MCF 10A (cell line): ENCODE data around the gene C7orf25. TPM values are rescaled to one million over a fixed set of nuclear protein-coding genes. Genes with fewer than 3 reads are reported as not detected.

ENCODE experiments used
- BruUV-seq: library from RNA; stranded (reverse); fragments of 400-500 nt; replicated peaks from 2 replicates; lab custom pipeline; 2021; lab: Mats Ljungman, UMichigan
- CTCF ChIA-PET: fragments of 300-600 bp; sonication (Branson Sonifier 250); formaldehyde crosslinking; extraction: SDS; loops from one replicate; lab custom pipeline; 2021; ENCODE audit warnings: antibody characterized with exemption, inconsistent platforms; lab: Yijun Ruan, JAX
- POLR2A ChIA-PET: fragments of 300-600, 350-650 bp; sonication (Branson Sonifier 250); formaldehyde crosslinking; extraction: SDS; loops from one replicate; lab custom pipeline; 2020; ENCODE audit warnings: antibody characterized with exemption, inconsistent platforms; lab: Yijun Ruan, JAX
- DNase-seq: peaks from one replicate; pipeline ENCODE4 v3.0.0-alpha.2; 2018; ENCODE audit not compliant: unreplicated experiment
- H3K27ac Mint-ChIP-seq: one replicate; pipeline ENCODE4 v1.8.0; 2022; ENCODE audit warnings: mild to moderate bottlenecking, low read depth, mixed read lengths; ENCODE audit not compliant: unreplicated experiment
- H3K27me3 Mint-ChIP-seq: one replicate; pipeline ENCODE4 v1.8.0; 2022; ENCODE audit warnings: mixed read lengths; ENCODE audit not compliant: insufficient read depth, unreplicated experiment
- H3K36me3 Mint-ChIP-seq: one replicate; pipeline ENCODE4 v1.8.0; 2022; ENCODE audit warnings: mild to moderate bottlenecking, moderate library complexity, mixed read lengths; ENCODE audit not compliant: insufficient read depth, unreplicated experiment
- H3K4me1 Mint-ChIP-seq: one replicate; pipeline ENCODE4 v1.8.0; 2022; ENCODE audit warnings: mixed read lengths; ENCODE audit not compliant: insufficient read depth, unreplicated experiment
- H3K4me3 Mint-ChIP-seq: one replicate; pipeline ENCODE4 v1.8.0; 2022; ENCODE audit warnings: mild to moderate bottlenecking, moderate library complexity, mixed read lengths; ENCODE audit not compliant: unreplicated experiment
- H3K9me3 Mint-ChIP-seq: one replicate; pipeline ENCODE4 v1.8.0; 2022; ENCODE audit warnings: mixed read lengths; ENCODE audit not compliant: unreplicated experiment
- intact Hi-C: fragments of 100-400 bp; cut with micrococcal nuclease; formaldehyde crosslinking; loops from 2 replicates; pipeline ENCODE4 v1.14.1; 2022
- total RNA-seq: library from RNA; stranded (reverse); gene quantifications from 2 replicates; pipeline ENCODE4 v1.2.3, GENCODE V29; 2022
- TF ChIP-seq, protein P1 (sequence below): fragments of 200-600 bp; IDR thresholded peaks from one replicate; pipeline ENCODE4 v1.8.0; 2022; ENCODE audit warnings: antibody characterized with exemption, mild to moderate bottlenecking; ENCODE audit not compliant: unreplicated experiment

C7orf25 gene
- total RNA-seq, 1 experiment from 2014 or later: 5.4 TPM

DNA sequence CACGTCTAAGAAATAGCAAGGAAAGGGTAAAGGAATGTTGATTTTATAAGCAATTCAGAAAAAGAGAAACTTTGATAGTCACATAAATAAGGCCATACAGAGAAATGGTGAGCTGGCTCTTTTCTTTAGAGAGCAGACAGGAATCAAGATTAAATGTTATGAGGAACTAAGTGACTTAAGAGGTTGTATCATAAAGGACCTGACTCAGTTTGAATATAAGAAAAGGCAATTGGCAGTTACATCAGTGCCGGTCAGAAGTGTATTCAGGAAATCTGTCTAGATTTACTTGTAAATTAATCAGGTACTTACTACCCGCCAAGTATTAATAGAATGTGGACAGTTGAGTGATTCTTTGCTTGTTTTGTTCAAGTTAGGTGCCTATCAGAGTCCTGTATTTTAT lies 22.4 kb upstream of the C7orf25 start:
- peak overlapping the region; percentile 100 for H3K4me3 Mint-ChIP-seq

GRCh38 chr7:42932811-42933591 lies 21.1 kb upstream of the C7orf25 start:
- CTCF ChIA-PET: interaction anchor here (0.6 to 4.4 kb wide), 12 partner anchors 8 to 992 kb away, joined by 3 to 22 read pairs (median 4); no protein-coding TSS in a partner anchor
- intact Hi-C loops: loop anchor here (2.0 kb wide), 1 partner anchor 522 kb away; no protein-coding TSS in a partner anchor
- TF ChIP-seq, protein P1, sequence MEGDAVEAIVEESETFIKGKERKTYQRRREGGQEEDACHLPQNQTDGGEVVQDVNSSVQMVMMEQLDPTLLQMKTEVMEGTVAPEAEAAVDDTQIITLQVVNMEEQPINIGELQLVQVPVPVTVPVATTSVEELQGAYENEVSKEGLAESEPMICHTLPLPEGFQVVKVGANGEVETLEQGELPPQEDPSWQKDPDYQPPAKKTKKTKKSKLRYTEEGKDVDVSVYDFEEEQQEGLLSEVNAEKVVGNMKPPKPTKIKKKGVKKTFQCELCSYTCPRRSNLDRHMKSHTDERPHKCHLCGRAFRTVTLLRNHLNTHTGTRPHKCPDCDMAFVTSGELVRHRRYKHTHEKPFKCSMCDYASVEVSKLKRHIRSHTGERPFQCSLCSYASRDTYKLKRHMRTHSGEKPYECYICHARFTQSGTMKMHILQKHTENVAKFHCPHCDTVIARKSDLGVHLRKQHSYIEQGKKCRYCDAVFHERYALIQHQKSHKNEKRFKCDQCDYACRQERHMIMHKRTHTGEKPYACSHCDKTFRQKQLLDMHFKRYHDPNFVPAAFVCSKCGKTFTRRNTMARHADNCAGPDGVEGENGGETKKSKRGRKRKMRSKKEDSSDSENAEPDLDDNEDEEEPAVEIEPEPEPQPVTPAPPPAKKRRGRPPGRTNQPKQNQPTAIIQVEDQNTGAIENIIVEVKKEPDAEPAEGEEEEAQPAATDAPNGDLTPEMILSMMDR: no peak
- DNase-seq: peak; percentile 38
- POLR2A ChIA-PET: interaction anchor here (0.5 to 10.1 kb wide), 37 partner anchors 8 to 1015 kb away, joined by 3 to 200 read pairs (median 4); partner anchors contain the start of genes C7orf25, GLI3, MRPS24 and STK17A
- BruUV-seq: TSS peak; percentile 48
- H3K27ac Mint-ChIP-seq: peak overlapping the region; percentile 99
- peak overlapping the region; percentile 100 for H3K4me3 Mint-ChIP-seq
- H3K27me3 Mint-ChIP-seq: no peaks in the 10 kb centered on the region
- peaks cover 32% of the 10 kb centered on the region for H3K36me3 Mint-ChIP-seq
- no peaks in the 10 kb centered on the region for H3K9me3 Mint-ChIP-seq
- H3K4me1 Mint-ChIP-seq: peaks cover 20% of the 10 kb centered on the region

More for the DNA sequence above, 22.4 kb upstream of the C7orf25 start:
- Mint-ChIP-seq H3K36me3 (peaks cover 38% of the 10 kb centered on the region), H3K4me1 (peaks cover 8% of the 10 kb centered on the region), H3K27me3 (no peaks in the 10 kb centered on the region), H3K9me3 (no peaks in the 10 kb centered on the region), H3K27ac (peak overlapping the region; percentile 66)
- no peak for DNase-seq
- no TSS peak for BruUV-seq
- TF ChIP-seq, protein P1: no peak
- intact Hi-C loops: no loop called here
- CTCF ChIA-PET: interaction anchor here (0.7 to 1.9 kb wide), 6 partner anchors 9 to 993 kb away, joined by 3 to 13 read pairs (median 5); no protein-coding TSS in a partner anchor
- POLR2A ChIA-PET: interaction anchor here (0.7 to 10.1 kb wide), 3 partner anchors 16 to 994 kb away, joined by 3 to 200 read pairs (median 3); partner anchors contain the start of genes C7orf25 and STK17A

DNA sequence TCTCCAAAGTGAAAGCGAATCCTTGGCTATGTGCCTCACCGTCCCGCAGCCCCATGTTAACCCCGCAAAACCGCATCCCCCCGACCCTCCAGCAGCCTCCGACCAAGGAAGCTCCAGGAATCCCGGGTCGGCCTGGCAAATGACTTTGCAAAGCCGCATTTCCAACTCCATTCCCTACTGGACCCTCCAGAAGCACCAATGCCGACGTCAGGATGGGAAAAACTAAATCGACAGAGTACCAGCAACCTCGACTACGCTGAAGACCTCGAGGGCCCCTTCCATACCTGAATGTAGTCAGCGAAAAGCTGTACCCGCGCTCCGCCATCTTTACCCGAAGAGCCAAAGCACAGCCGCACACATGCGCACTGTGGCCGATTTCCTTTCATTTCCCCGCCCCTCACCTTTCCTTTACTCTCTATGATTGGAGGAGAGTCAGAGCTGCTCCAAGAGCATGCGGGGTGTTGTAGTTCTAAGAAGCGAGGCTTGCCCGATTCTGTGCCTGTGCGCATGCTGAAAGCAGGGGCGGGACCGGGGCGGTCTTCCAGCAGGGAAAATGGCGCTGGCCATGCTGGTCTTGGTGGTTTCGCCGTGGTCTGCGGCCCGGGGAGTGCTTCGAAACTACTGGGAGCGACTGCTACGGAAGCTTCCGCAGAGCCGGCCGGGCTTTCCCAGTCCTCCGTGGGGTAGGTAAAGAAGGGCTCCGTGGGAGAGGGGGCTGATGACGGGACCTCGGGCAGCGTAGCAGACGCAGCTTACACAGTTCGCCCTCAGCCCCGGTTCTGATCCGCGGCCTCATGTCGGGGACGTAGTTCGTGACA lies 20.2 kb upstream of the C7orf25 start, which contains the start of the genes MRPL32 and PSMA2:
Gene MRPL32, plus strand, starts transcription at position 543 of the 818 bp plus-strand sequence. Its CDS starts 11 bp downstream, at position 554.
Gene PSMA2, minus strand, starts transcription at position 341 of the 818 bp plus-strand sequence. Its CDS starts 16 bp downstream, at position 325.
- Mint-ChIP-seq H3K4me3 (peak within 1 kb of the TSS; percentile 100), H3K27me3 (no peaks in the 10 kb centered on the region), H3K9me3 (no peaks in the 10 kb centered on the region), H3K4me1 (peaks cover 26% of the 10 kb centered on the region), H3K27ac (peak within 1 kb of the TSS; percentile 99), H3K36me3 (peaks cover 30% of the 10 kb centered on the region)
- TF ChIP-seq, protein P1: no peak
- ChIA-PET POLR2A (interaction anchor here (0.6 to 10.1 kb wide), 49 partner anchors 9 to 1916 kb away, joined by 3 to 200 read pairs (median 4); partner anchors contain the start of genes C7orf25, COA1, GLI3 and H2AZ2), CTCF (interaction anchor here (0.6 to 4.4 kb wide), 12 partner anchors 8 to 989 kb away, joined by 3 to 22 read pairs (median 5); no protein-coding TSS in a partner anchor)
- no TSS peak for BruUV-seq
- intact Hi-C loops: loop anchor here (2.0 kb wide), 1 partner anchor 523 kb away; no protein-coding TSS in a partner anchor
- peak; percentile 98 for DNase-seq
